Brain microvascular endothelial cell (primary cell): Measurements from ENCODE around the gene CACHD1.

Experiments used
- DNase-seq: peaks from one replicate; pipeline ENCODE4 v3.0.0-alpha.2; 2020
- H3K27ac ChIP-seq: fragments of 250-450 bp; sonication (Bioruptor Pico); 2 replicates; pipeline ENCODE4 v1.5.1; 2020; ENCODE audit warnings: mild to moderate bottlenecking, moderate library complexity
- H3K27me3 ChIP-seq: fragments of 250-450 bp; sonication (Bioruptor Pico); replicated peaks from 2 replicates; pipeline ENCODE4 v1.5.1; 2020; ENCODE audit warnings: mild to moderate bottlenecking
- H3K36me3 ChIP-seq: fragments of 250-450 bp; sonication (Bioruptor Pico); replicated peaks from 2 replicates; pipeline ENCODE4 v1.5.1; 2020; ENCODE audit warnings: mild to moderate bottlenecking
- H3K4me3 ChIP-seq: 2 replicates; pipeline ENCODE4 v1.5.1; 2011; ENCODE audit warnings: low read depth, mild to moderate bottlenecking, control low read depth, low read length, moderate library complexity
- in situ Hi-C: cut with HindIII; loops from 2 replicates; pipeline ENCODE4 v1.10.0; 2017; ENCODE audit warnings: low sequenced_read_pairs, low pct_ligation_motif_present
- TF ChIP-seq, protein P1 (sequence below): IDR thresholded peaks from 2 replicates; pipeline ENCODE4 v1.5.1; 2011; ENCODE audit warnings: low read depth, mild to moderate bottlenecking, moderate library complexity, low read length, control low read depth, inconsistent platforms; ENCODE audit errors: missing control alignments

The CACHD1 gene

DNA sequence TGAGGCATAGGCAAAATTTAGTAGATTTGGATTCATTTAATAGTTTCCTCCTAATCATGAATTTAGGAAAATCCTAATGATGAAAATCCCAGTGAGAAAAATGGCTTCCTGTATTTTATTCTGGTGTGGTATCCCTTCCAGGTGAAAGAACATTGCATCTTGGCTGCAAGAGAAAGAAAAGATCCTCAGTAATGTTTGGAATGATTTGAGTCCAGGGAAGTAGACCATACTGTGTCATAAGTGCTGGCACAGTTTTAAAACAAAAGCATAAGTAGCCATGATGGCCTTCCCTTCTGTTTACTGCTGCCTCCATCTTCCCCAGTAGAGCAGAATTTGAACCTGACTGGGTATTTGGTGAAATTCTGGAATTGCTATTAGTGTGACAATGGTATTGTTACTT lies 52.8 kb downstream of the CACHD1 start:
- Histone ChIP-seq H3K27me3 (no peaks in the 10 kb centered on the region), H3K36me3 (no peaks in the 10 kb centered on the region), H3K27ac (no peak overlapping the region), H3K4me3 (no peak overlapping the region)
- no peak for DNase-seq
- TF ChIP-seq, protein P1, sequence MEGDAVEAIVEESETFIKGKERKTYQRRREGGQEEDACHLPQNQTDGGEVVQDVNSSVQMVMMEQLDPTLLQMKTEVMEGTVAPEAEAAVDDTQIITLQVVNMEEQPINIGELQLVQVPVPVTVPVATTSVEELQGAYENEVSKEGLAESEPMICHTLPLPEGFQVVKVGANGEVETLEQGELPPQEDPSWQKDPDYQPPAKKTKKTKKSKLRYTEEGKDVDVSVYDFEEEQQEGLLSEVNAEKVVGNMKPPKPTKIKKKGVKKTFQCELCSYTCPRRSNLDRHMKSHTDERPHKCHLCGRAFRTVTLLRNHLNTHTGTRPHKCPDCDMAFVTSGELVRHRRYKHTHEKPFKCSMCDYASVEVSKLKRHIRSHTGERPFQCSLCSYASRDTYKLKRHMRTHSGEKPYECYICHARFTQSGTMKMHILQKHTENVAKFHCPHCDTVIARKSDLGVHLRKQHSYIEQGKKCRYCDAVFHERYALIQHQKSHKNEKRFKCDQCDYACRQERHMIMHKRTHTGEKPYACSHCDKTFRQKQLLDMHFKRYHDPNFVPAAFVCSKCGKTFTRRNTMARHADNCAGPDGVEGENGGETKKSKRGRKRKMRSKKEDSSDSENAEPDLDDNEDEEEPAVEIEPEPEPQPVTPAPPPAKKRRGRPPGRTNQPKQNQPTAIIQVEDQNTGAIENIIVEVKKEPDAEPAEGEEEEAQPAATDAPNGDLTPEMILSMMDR: no peak
- in situ Hi-C loops: no loop called here

DNA sequence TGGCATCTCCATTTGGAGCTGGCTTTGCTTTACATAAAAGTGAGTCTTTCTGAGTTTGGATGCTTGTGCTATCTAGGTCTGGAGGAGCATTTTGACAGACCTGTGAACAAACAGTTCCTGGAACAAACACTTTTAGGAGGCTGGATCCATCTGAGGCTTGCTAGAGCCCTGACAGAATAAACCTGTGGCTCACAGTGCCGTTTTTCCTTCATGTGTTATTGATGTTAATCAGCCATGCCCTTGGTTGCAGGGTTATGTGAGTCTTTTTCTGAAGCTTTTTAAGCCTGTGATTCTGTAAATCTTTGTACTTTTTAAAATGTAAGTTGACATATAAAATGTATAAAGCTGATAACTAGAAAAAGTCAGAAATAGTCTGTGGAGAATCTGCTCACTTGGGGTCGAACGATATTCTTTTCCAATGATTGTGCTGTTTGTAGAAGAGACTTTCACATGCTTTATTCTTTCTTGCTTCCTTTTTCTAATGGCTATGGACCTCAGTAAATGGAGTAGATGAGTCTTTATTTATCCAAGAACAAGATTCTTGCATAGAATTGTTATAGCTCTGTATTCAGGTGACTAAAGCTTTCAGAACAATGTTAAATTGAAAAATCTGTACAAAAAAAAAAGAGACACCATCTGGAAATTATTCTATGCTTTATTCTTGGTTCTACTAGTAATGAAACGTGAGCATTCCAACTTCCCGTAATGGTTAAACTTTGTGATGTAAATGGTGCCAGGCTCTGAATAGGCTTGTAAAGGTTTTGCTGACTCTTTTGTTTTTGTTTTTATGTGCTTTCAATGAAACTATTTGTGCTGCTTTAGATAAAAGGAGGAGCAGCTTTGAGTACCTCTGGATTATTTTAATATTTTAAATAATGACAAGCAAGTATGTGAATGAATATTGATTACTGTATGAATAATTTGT lies 53.7 kb downstream of the CACHD1 start:
- TF ChIP-seq, protein P1: no peak
- H3K27ac ChIP-seq: no peak overlapping the region
- DNase-seq: no peak
- in situ Hi-C loops: no loop called here
- no peaks in the 10 kb centered on the region for H3K27me3 ChIP-seq
- no peaks in the 10 kb centered on the region for H3K36me3 ChIP-seq
- no peak overlapping the region for H3K4me3 ChIP-seq

DNA sequence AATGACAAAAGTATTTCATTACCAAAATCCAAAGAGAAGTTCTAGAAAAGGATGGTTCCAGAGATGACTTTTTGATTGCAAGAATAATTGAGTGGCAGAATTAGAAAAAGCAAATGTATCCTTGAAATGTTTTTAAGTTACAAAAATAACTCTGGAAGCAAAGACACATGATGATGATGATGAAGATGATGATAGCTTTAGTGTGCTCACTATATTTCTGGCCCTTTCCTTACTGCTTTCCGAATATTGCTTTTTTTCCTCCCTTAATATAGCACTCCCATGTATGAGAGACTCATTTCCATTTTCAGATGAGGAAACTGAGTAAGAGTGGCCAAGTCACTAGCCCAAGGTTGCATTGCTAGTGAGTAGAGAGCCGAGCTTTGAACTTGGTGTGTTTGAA lies 54.7 kb downstream of the CACHD1 start:
- no peaks in the 10 kb centered on the region for H3K36me3 ChIP-seq
- no peak overlapping the region for H3K4me3 ChIP-seq
- in situ Hi-C loops: no loop called here
- H3K27ac ChIP-seq: no peak overlapping the region
- no peak for DNase-seq
- TF ChIP-seq, protein P1: no peak
- no peaks in the 10 kb centered on the region for H3K27me3 ChIP-seq

DNA sequence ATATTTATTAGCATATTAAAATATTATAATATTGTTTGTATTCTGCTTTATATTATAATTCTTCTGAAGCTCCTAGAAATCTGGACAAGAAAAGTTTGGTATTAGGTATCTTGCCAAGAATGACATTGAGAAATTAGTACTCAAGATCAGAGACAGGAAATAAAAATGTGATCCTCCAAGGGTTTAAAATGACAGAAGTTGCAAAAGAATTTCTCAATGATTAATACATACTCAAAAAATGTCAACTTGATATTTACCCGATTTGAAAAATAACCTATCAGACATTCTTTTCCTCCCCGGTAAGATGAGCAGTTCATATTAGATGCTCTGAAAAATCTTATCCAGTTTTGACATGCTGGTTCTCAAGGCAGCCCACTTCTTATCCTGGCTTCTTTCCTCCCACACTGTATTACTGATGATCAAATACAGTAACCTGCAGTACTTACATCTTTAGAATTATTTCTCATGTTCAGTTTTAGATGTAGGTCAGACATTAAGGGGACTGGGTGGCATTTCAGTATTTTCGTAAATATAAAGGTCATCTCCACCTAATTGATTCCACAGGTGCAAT lies 55.3 kb downstream of the CACHD1 start:
- Histone ChIP-seq H3K27me3 (no peaks in the 10 kb centered on the region), H3K4me3 (no peak overlapping the region), H3K27ac (no peak overlapping the region), H3K36me3 (no peaks in the 10 kb centered on the region)
- TF ChIP-seq, protein P1: no peak
- in situ Hi-C loops: no loop called here
- DNase-seq: no peak

DNA sequence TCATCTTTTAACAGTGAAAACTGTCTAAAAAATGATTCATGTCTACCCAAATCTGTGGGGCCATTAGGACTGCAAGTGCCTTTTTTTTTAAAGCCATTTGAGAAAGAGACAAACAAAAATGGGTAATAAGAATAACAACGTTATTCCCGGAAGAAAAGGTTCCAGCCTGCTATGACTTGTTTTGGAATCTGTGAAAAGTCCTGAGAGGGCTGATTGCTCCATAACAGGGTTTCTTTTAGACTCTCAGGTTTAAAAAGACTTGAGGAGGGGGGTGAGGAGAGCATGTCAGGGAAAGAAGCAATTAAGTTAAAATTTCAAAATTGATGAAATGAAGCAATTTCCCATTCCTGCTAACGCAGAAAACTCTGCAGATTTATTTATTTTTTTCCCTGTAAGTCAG lies 56.4 kb downstream of the CACHD1 start:
- TF ChIP-seq, protein P1: no peak
- H3K27me3 ChIP-seq: no peaks in the 10 kb centered on the region
- no peak for DNase-seq
- no peak overlapping the region for H3K27ac ChIP-seq
- no peak overlapping the region for H3K4me3 ChIP-seq
- in situ Hi-C loops: no loop called here
- no peaks in the 10 kb centered on the region for H3K36me3 ChIP-seq
